ENCODE results near the gene ATN1. TPM values are rescaled to one million over a fixed set of nuclear protein-coding genes. Genes with fewer than 3 reads are reported as not detected.

The ATN1 gene
- total RNA-seq, 4 donors from 2014 or later, result 53.3 to 100 (median 84.9) TPM

DNA sequence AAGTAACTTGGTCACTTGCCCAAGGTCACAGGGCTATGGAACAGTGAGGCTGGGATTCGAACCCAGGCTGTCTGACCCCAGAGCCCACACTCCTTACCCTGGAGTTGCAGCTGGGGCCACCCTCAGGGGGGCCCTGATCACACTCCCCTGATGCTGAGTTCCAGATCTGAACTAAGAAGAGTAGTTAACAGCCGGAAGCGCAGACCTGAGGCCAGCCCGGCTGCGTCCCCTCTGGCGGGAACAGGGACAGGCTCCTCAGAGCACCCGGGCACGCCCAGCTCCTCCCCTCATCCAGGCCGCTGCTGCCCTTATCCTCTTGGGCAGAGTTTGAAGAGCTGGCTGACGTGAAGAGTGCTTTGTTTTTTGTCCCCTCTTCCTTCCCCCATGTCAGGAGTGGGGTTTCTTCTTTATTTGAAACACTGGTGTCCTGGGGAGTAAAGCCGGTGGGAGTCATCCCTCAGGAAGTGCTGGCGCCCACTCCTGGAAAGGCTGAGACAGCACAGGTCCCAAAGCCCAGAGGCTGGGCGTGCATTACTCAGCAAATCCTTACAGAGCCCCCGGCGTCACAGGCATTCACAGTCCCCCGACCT is 34.0 kb downstream of the ATN1 start:
- intact Hi-C loops (cut with DNase I), result loop anchor here (2.0 to 5.0 kb wide), 2 partner anchors 15 to 56 kb away; partner anchors contain the start of gene LPCAT3
- Histone ChIP-seq H3K36me3 (peaks cover 8 to 16% of the 10 kb centered on the region in 2 donors), H3K27me3 (no peaks in the 10 kb centered on the region), H3K4me3 (replicated peaks in 1 of 3) (peak overlapping the region in 1 of 3 donors; percentile 68), H3K4me1 (peaks cover 32 to 47% of the 10 kb centered on the region in 2 donors), H3K27ac (peak overlapping the region; percentile 87 to 98 (median 97)), H3K9me3 (no peaks in the 10 kb centered on the region)
- peak; percentile 78 to 81 for DNase-seq
- WGBS, 2 donors, result 5 to 9% methylated on average over 14 to 15 of the region's 16 CpGs
- TF ChIP-seq POLR2A (IDR thresholded peaks at IDR 0.05), result peak in 1 of 2 donors; percentile 14
- TF ChIP-seq, protein P1, sequence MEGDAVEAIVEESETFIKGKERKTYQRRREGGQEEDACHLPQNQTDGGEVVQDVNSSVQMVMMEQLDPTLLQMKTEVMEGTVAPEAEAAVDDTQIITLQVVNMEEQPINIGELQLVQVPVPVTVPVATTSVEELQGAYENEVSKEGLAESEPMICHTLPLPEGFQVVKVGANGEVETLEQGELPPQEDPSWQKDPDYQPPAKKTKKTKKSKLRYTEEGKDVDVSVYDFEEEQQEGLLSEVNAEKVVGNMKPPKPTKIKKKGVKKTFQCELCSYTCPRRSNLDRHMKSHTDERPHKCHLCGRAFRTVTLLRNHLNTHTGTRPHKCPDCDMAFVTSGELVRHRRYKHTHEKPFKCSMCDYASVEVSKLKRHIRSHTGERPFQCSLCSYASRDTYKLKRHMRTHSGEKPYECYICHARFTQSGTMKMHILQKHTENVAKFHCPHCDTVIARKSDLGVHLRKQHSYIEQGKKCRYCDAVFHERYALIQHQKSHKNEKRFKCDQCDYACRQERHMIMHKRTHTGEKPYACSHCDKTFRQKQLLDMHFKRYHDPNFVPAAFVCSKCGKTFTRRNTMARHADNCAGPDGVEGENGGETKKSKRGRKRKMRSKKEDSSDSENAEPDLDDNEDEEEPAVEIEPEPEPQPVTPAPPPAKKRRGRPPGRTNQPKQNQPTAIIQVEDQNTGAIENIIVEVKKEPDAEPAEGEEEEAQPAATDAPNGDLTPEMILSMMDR (IDR thresholded peaks at IDR 0.05), result peak in 5 of 6 experiments; percentile 30 to 59 (median 42)

DNA sequence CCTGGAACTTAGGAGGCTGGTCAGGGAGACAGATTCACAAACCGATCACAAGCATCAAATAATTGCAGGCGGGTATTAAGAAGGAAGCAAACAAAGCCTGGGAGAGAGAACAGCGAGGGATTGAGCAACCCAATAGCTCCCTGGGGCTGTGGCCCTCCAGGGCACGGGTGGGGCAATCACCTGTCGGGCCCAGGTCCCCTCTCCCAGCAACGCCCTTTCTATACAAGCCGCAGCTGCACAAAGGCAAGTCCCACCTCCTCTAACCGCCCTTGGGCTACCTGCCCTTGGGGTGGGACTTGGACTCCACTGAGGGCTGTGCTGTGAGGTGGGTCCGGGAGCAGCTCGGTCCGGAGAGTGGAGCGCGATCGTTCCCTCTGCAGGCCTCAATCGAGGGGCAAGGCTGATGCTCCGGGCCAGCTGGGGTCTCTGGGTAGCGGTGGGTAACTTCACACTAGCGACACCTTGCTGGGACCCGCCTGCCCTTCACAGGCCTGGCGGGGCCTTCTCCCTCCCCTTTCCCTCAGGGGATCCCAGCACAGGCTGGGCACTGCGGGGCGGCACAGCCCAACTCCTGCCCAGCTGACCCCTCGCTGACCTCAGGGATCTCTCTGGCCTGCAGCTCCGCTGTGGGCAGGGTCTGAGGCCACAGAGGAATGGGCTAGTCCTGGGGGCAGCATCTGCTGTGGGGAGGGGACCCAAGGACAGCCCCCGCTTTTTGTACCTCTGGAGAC is 34.7 kb downstream of the ATN1 start:
- intact Hi-C loops (cut with DNase I), result loop anchor here (2.0 to 5.0 kb wide), 2 partner anchors 16 to 55 kb away; partner anchors contain the start of gene LPCAT3
- no peaks in the 10 kb centered on the region for H3K9me3 ChIP-seq
- peak in 1 of 2 donors; percentile 31 for TF ChIP-seq POLR2A (IDR thresholded peaks at IDR 0.05)
- TF ChIP-seq, protein P1 (IDR thresholded peaks at IDR 0.05), result no peak
- no peaks in the 10 kb centered on the region for H3K27me3 ChIP-seq
- peaks cover 32 to 47% of the 10 kb centered on the region in 2 donors for H3K4me1 ChIP-seq
- DNase-seq, result peak; percentile 63 to 74
- peaks cover 15 to 23% of the 10 kb centered on the region in 2 donors for H3K36me3 ChIP-seq
- WGBS, 2 donors, result 14 to 31% methylated on average over 8 to 16 of the region's 25 CpGs
- peak overlapping the region; percentile 87 to 98 (median 97) for H3K27ac ChIP-seq
- H3K4me3 ChIP-seq (replicated peaks in 1 of 3), result peak overlapping the region; percentile 36 to 94 (median 68)

DNA sequence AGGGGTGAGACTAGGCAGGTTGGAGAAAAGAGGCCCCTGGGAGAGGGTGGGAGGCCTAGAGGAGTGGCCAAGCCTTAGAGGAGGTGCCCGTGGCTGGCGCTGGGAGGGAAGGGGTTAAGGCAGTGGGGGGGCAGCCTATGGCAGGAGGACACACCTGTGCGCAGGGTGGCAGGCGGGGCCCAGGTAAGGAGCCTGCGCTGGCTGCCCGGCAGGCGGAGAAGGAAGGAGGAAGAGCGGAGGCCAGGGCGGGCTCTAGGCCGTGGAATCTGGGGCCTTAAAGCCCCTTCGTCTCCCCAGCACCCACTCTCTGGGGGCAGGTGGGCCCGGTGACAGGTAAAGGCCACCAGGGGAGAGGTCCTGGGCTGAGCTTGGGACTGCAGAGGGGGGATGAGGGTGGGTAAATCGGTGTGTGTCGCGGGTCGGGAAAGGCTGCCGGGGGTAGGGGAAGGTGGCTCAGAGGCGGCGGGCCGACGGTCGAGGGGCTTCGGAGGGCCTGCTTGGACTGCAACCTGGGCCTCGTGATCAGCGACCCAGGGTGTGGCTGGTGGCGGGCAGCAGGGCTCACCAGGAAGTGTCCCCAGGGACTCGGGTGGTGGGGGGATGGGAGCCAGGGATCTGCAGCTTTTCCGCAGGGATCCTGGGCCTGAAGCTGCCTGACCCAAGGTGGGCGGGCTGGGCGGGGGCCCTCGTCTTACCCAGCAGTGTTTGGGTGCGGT is 35.4 kb downstream of the ATN1 start:
- Histone ChIP-seq H3K27ac (peak overlapping the region; percentile 87 to 98 (median 97)), H3K27me3 (no peaks in the 10 kb centered on the region), H3K36me3 (peaks cover 21 to 30% of the 10 kb centered on the region in 2 donors), H3K4me1 (peaks cover 32 to 50% of the 10 kb centered on the region in 2 donors), H3K9me3 (no peaks in the 10 kb centered on the region), H3K4me3 (replicated peaks in 1 of 3) (peak overlapping the region; percentile 68 to 94 (median 83))
- WGBS, 2 donors, result 47 to 51% methylated on average over 27 to 31 of the region's 32 CpGs
- intact Hi-C loops (cut with DNase I), result loop anchor here (2.0 to 5.0 kb wide), 2 partner anchors 16 to 54 kb away; partner anchors contain the start of gene LPCAT3
- TF ChIP-seq, protein P1 (IDR thresholded peaks at IDR 0.05), result peak in 2 of 6 experiments; percentile 45 to 48
- peak; percentile 77 to 95 for TF ChIP-seq POLR2A (IDR thresholded peaks at IDR 0.05)
- DNase-seq, result peak; percentile 96

DNA sequence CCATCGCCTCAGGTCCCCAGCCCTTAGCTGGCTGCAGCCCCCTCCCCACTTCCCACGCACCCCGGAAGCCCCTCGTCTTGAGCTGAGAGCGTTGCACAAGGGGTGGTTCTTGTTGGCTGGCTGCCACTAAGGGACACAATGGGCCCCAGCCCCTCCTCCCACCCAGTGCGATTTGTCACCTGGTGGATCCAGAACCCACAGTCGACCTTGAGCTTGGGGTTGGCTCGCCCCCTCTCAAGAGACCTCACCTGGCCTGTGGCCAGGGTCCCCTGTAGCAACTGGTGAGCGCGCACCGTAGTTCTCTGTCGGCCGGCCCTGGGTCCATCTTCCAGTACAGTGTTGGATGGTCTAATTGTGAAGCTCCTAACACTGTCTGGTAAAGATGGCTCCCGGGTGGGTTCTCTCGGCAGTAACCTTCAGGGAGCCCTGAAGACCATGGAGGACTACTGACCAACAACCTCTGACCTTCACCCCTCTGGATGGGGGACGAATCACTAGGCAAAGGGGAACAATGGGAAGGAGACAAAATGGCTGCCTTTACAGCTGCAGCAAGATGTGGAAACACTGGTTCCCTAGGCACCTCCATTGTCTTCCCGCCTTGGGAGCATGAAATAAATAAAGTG is 36.1 kb downstream of the ATN1 start:
- peak; percentile 42 to 51 for DNase-seq
- Histone ChIP-seq H3K4me3 (replicated peaks in 1 of 3) (peak overlapping the region; percentile 68 to 94 (median 83)), H3K27me3 (no peaks in the 10 kb centered on the region), H3K36me3 (peaks cover 28 to 32% of the 10 kb centered on the region in 2 donors), H3K9me3 (no peaks in the 10 kb centered on the region), H3K4me1 (peaks cover 35 to 54% of the 10 kb centered on the region in 2 donors), H3K27ac (peak overlapping the region; percentile 87 to 98 (median 97))
- TF ChIP-seq, protein P1 (IDR thresholded peaks at IDR 0.05), result no peak
- no peak for TF ChIP-seq POLR2A (IDR thresholded peaks at IDR 0.05)
- intact Hi-C loops (cut with DNase I), result loop anchor here (2.0 to 5.0 kb wide), 2 partner anchors 17 to 53 kb away; partner anchors contain the start of gene LPCAT3
- WGBS, 2 donors, result 33 to 42% methylated on average over 9 to 16 of the region's 17 CpGs
